Fibroblast of lung (primary cell): ENCODE results near the gene UACA.

ENCODE experiments used
- EZH2 ChIP-seq: IDR thresholded peaks from 2 replicates; pipeline ENCODE4 v1.5.1; 2012; ENCODE audit warnings: low read length, control low read depth, mild to moderate bottlenecking; ENCODE audit errors: missing control alignments
- TF ChIP-seq, protein P1 (sequence below), 2 donors: IDR thresholded peaks in 1 of 2; conservative IDR thresholded peaks in 1 of 2; 1 replicate in 1 of 2; 2 replicates in 1 of 2; pipeline ENCODE4 v1.5.1; 2011 to 2012; ENCODE audit warnings: low read length in 2 of 2, control low read depth in 1 of 2, inconsistent platforms in 1 of 2, low read depth in 1 of 2, mild to moderate bottlenecking in 1 of 2

GRCh38 chr15:70633103-70633831 lies 130.1 kb downstream of the UACA start:
- TF ChIP-seq, protein P1, sequence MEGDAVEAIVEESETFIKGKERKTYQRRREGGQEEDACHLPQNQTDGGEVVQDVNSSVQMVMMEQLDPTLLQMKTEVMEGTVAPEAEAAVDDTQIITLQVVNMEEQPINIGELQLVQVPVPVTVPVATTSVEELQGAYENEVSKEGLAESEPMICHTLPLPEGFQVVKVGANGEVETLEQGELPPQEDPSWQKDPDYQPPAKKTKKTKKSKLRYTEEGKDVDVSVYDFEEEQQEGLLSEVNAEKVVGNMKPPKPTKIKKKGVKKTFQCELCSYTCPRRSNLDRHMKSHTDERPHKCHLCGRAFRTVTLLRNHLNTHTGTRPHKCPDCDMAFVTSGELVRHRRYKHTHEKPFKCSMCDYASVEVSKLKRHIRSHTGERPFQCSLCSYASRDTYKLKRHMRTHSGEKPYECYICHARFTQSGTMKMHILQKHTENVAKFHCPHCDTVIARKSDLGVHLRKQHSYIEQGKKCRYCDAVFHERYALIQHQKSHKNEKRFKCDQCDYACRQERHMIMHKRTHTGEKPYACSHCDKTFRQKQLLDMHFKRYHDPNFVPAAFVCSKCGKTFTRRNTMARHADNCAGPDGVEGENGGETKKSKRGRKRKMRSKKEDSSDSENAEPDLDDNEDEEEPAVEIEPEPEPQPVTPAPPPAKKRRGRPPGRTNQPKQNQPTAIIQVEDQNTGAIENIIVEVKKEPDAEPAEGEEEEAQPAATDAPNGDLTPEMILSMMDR (conservative IDR thresholded peaks at IDR 0.05 in 1 of 2, IDR thresholded peaks at IDR 0.05 in 1 of 2; ENCODE audit: low read depth in 1 of 2, low read length in 2 of 2): no peak
- TF ChIP-seq EZH2: no peak
